Measurements from ENCODE around the gene DLG2. TPM values are rescaled to one million over a fixed set of nuclear protein-coding genes. Genes with fewer than 3 reads are reported as not detected.

Gene DLG2
- total and polyA plus RNA-seq, 2 of the 8 experiments (the other 6 are each of a cell fraction or from before 2014, with no cell fraction given), result 1.7 to 14.3 TPM

DNA sequence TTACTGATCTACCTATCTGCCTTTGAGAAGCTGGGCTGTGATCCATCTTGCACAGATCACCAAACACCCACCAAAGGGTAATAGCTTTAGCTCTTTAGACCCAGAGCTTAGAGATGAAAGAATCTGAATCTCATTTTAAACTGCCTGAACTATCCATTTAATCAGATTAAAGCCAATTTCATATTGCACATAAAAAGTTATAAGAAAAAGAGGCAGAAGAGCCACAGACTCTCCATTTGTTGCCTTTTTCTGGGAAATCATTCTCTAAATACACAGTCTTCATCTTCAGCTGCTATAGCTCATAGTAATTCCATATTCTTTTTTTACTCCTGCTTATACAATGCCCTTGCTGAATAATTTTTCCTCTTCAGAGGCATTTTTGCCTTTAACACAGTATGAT lies 271.2 kb downstream of the DLG2 start:
- Histone ChIP-seq H3K14ac (ENCODE audit: insufficient read length) (no peak overlapping the region), H2BK5ac (ENCODE audit: low read depth, low read length) (no peak overlapping the region), H3K23me2 (ENCODE audit: low read depth, low read length) (no peaks in the 10 kb centered on the region), H4K8ac (ENCODE audit: extremely low read depth, insufficient read depth, low read length) (no peak overlapping the region), H3K27me3 (replicated peaks in 1 of 4; ENCODE audit: control insufficient read depth in 3 of 4, extremely low read depth in 1 of 4, insufficient read depth in 3 of 4, low read length in 3 of 4) (no peaks in the 10 kb centered on the region), H4K20me1 (replicated peaks in 1 of 2; ENCODE audit: control insufficient read depth in 1 of 2, insufficient read depth in 2 of 2, low read length in 2 of 2) (no peaks in the 10 kb centered on the region), H3K79me1 (ENCODE audit: low read depth, low read length) (no peaks in the 10 kb centered on the region), H2BK120ac (replicated peaks; ENCODE audit: low read depth, low read length) (no peak overlapping the region), H2BK15ac (ENCODE audit: low read length) (no peak overlapping the region), H4K91ac (replicated peaks; ENCODE audit: insufficient read length, low read length) (no peak overlapping the region), H3K4me1 (replicated peaks in 1 of 4; ENCODE audit: control insufficient read depth in 3 of 4, insufficient read depth in 4 of 4, low read length in 3 of 4) (no peaks in the 10 kb centered on the region), H3K27ac (ENCODE audit: low read depth, low read length) (no peak overlapping the region), H3K4me3 (ENCODE audit: extremely low read depth in 1 of 4, insufficient read depth in 2 of 4, low read depth in 3 of 4, low read length in 4 of 4) (no peak overlapping the region), H3K18ac (ENCODE audit: extremely low read depth, low read length) (no peak overlapping the region), H2AK5ac (ENCODE audit: low read depth, low read length) (no peak overlapping the region), H4K5ac (ENCODE audit: insufficient read length, low read depth, low read length) (no peak overlapping the region), H3K56ac (replicated peaks; ENCODE audit: insufficient read length, low read depth, low read length) (no peak overlapping the region), H3K23ac (ENCODE audit: insufficient read length) (no peak overlapping the region), H3K4ac (replicated peaks; ENCODE audit: insufficient read length, low read depth, low read length) (no peak overlapping the region), H3K4me2 (ENCODE audit: insufficient read depth in 1 of 2, low read depth in 2 of 2, low read length in 2 of 2) (no peak overlapping the region), H2BK20ac (ENCODE audit: low read length) (no peak overlapping the region), H3K9ac (replicated peaks in 1 of 4; ENCODE audit: extremely low read depth in 1 of 4, low read depth in 3 of 4, low read length in 3 of 4) (no peak overlapping the region), H3K9me3 (ENCODE audit: insufficient read depth in 2 of 2, low read depth in 1 of 2, low read length in 1 of 2) (no peaks in the 10 kb centered on the region), H3K79me2 (ENCODE audit: control insufficient read depth in 1 of 2, insufficient read depth in 2 of 2, low read length in 2 of 2) (no peaks in the 10 kb centered on the region), H3K36me3 (ENCODE audit: control insufficient read depth in 2 of 4, insufficient read depth in 4 of 4, low read length in 3 of 4) (no peaks in the 10 kb centered on the region), H2BK12ac (ENCODE audit: low read depth, low read length) (no peak overlapping the region), H2AFZ (ENCODE audit: low read length) (no peak overlapping the region)
- FAIRE-seq (no peak), DNase-seq (ENCODE audit: low read depth in 1 of 2, low spot score in 2 of 2) (no peak)
- TF ChIP-seq TCF12 (IDR thresholded peaks at IDR 0.05; ENCODE audit: low read depth, low read length) (no peak), MAFK (IDR thresholded peaks at IDR 0.05; ENCODE audit: low read depth, low read length) (no peak), CEBPB (IDR thresholded peaks at IDR 0.05; ENCODE audit: low read depth, low read length) (no peak), KDM4A (IDR thresholded peaks at IDR 0.05; ENCODE audit: low read depth, low read length, severe bottlenecking) (no peak), EP300 (IDR thresholded peaks at IDR 0.05; ENCODE audit: borderline replicate concordance in 1 of 2, low read depth in 2 of 2, low read length in 2 of 2) (no peak), CHD1 (IDR thresholded peaks at IDR 0.05; ENCODE audit: low read depth, low read length) (no peak), SP2 (IDR thresholded peaks at IDR 0.05; ENCODE audit: low read length) (no peak), ASH2L (IDR thresholded peaks at IDR 0.05; ENCODE audit: low read length) (no peak), RFX5 (IDR thresholded peaks at IDR 0.05; ENCODE audit: borderline replicate concordance, low read depth, low read length) (no peak), KDM1A (IDR thresholded peaks at IDR 0.05; ENCODE audit: borderline replicate concordance, low read length) (no peak)
- TF ChIP-seq, protein P1, sequence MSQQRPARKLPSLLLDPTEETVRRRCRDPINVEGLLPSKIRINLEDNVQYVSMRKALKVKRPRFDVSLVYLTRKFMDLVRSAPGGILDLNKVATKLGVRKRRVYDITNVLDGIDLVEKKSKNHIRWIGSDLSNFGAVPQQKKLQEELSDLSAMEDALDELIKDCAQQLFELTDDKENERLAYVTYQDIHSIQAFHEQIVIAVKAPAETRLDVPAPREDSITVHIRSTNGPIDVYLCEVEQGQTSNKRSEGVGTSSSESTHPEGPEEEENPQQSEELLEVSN (IDR thresholded peaks at IDR 0.05), result no peak
- ChIA-PET POLR2A (ENCODE audit: partially characterized antibody) (interaction anchor here (0.7 kb wide), 1 partner anchor 58 kb away, joined by 3 read pairs; no protein-coding TSS in a partner anchor), CTCF (ENCODE audit: partially characterized antibody) (interaction anchor here (0.8 to 1.0 kb wide), 2 partner anchors 103 to 575 kb away, joined by 3 to 4 read pairs; no protein-coding TSS in a partner anchor)
